Measurements from ENCODE around the gene PROSER3.
"Not testable (repeated sequence)": the region's sequence is repeated elsewhere in the genome, so short reads cannot be mapped to it uniquely, and the experiment has no call there.

DNA sequence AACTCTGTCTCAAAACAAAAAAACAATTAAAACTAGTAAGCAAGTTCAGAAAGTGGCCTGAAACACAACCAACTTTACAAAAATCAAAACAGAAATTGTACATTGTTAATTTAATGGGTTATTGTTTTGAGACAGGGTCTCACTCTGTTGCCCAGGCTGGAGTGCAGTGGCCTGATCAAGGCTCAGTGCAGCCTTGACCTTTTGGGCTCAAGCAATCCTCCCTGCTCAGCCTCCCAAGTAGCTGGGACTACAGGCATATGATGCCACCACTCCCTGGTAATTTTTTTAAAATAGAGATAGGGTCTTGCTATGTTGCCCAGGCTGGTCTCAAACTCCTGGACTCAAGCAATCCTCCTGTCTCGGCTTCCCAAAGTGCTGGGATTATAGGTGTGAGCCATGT lies 37.6 kb downstream of the PROSER3 start:
- TF ChIP-seq BHLHE40 (IDR thresholded peaks at IDR 0.05; ENCODE audit: borderline replicate concordance); TARDBP (IDR thresholded peaks at IDR 0.05); FOXA1 (IDR thresholded peaks at IDR 0.05); FOXM1 (IDR thresholded peaks at IDR 0.05; ENCODE audit: borderline replicate concordance); FOXK2 (IDR thresholded peaks at IDR 0.05); ARNT (IDR thresholded peaks at IDR 0.05); CTBP1 (IDR thresholded peaks at IDR 0.05; ENCODE audit: borderline replicate concordance); HDGF (IDR thresholded peaks at IDR 0.05; ENCODE audit: borderline replicate concordance): not testable (repeated sequence)
